Non-pigmented ciliary epithelial cell (primary cell): ENCODE data around the gene TMEM74B.

Source experiments
- DNase-seq: peaks from one replicate; pipeline ENCODE4 v3.0.0-alpha.2; 2010; ENCODE audit warnings: low read depth

Gene TMEM74B

GRCh38 chr20:1137236-1137635, 47.5 kb downstream of the TMEM74B start:
- no peak for DNase-seq

GRCh38 chr20:1134836-1135235, 49.9 kb downstream of the TMEM74B start:
- no peak for DNase-seq

DNA sequence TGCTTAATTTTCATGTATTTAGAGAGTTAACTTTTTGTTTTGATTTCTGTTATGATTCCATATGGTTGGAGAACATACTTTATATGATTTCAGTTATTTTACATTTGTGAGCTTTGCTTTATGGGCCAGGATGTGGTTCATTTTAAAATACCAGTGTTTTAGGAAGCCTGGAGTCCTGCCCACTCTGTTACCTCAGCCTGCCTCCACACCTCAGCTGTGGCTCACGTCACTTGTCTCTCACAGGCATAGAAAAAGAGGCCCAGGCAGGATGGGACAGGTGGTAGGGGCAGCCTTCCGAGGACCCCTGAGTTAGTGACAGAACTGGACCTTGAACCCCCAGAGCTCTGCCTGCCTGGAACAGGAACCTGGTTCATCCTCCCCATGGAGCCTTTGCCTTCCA, 50.4 kb downstream of the TMEM74B start:
- no peak for DNase-seq

DNA sequence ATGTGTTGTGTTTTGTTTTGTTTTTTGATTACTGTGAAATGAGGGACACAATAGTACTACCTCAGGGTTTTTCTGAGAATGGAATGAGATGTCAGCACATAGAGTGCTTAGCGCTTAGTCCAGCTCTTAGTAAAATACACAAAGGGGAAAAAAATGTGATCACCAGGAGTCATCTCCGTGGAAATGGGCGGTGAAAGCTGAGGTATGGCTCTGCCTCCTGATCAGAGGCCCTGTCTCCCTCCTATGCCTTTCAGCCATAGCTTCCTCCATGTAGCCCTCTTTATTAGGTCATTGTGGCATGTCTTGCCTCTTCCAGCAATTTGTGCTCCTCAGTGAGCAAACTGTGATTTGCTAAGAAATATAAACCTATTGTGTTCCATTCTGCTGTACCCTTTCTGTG, 53.4 kb downstream of the TMEM74B start:
- DNase-seq = no peak

- no peak for DNase-seq
Observed at GRCh38 chr20:1130847-1131246, 53.9 kb downstream of the TMEM74B start.
